ENCODE data around the gene ZNF83. TPM values are rescaled to one million over a fixed set of nuclear protein-coding genes. Genes with fewer than 3 reads are reported as not detected.

The ZNF83 gene
- total RNA-seq, 4 donors from 2014 or later: 54.8 to 85.4 (median 58.8) TPM

GRCh38 chr19:52667972-52668371 is 29.8 kb upstream of the ZNF83 start:
- TF ChIP-seq CTCF (IDR thresholded peaks at IDR 0.05; ENCODE audit: low read depth): no peak

GRCh38 chr19:52666506-52666905 is 28.4 kb upstream of the ZNF83 start:
- TF ChIP-seq CTCF (IDR thresholded peaks at IDR 0.05; ENCODE audit: low read depth): no peak

GRCh38 chr19:52665529-52665928 is 27.4 kb upstream of the ZNF83 start:
- TF ChIP-seq CTCF (IDR thresholded peaks at IDR 0.05; ENCODE audit: low read depth): no peak

GRCh38 chr19:52665027-52665426 is 26.9 kb upstream of the ZNF83 start:
- no peak for TF ChIP-seq CTCF (IDR thresholded peaks at IDR 0.05; ENCODE audit: low read depth)

- TF ChIP-seq CTCF (IDR thresholded peaks at IDR 0.05; ENCODE audit: low read depth): no peak
Measured at GRCh38 chr19:52664461-52664860, 26.3 kb upstream of the ZNF83 start.

- TF ChIP-seq CTCF (IDR thresholded peaks at IDR 0.05; ENCODE audit: low read depth): no peak
Measured at GRCh38 chr19:52662631-52663030, 24.5 kb upstream of the ZNF83 start.

- no peak for TF ChIP-seq CTCF (IDR thresholded peaks at IDR 0.05; ENCODE audit: low read depth)
Measured at GRCh38 chr19:52660981-52661380, 22.8 kb upstream of the ZNF83 start.

Measured in subcutaneous adipose tissue (tissue), 4 donors.